Stimulated activated CD8-positive, alpha-beta memory T cell treated with anti-CD3 and anti-CD28 coated beads, Interleukin-4, amount 100 ng/mL, for 1 hour (primary cell): ENCODE results near the gene MAGI2.
"Not testable (repeated sequence)": the region's sequence is repeated elsewhere in the genome, so short reads cannot be mapped to it uniquely, and the experiment has no call there.

Source experiments
- DNase-seq, 2 donors: peaks; one replicate each; pipeline ENCODE4 v3.0.0-alpha.2; 2020; ENCODE audit warnings: low read depth in 2 of 2, low spot score in 1 of 2

The MAGI2 gene

DNA sequence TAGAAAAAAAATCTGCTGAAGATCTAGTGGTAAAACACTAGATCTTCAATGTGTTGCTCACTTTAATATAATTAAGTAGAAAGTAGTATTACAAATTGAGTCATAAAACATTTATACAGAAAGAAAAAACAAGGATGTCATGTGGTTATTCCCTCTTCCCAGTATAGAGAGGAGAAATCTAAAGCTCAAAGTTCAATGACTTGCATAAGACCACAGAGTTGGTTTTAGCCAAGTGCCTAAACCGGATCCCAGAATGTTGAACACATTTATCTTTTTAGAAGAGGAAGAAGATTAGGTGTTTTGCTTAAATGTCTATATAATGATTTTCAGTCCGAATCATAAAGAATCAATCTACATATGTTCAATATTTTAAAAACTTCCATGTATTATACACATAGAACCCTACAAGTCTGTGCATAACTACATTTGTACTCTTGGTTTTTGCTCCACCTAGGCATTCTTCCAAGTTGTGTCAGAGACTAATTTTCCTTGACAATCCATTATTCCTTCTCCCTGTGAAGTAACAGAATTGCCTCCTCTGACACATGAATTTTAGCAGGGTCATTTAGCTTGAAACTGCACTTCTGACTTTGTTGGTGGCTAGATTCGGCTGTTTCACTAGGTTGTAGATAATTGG lies 389.2 kb downstream of the MAGI2 start:
- DNase-seq: no peak

DNA sequence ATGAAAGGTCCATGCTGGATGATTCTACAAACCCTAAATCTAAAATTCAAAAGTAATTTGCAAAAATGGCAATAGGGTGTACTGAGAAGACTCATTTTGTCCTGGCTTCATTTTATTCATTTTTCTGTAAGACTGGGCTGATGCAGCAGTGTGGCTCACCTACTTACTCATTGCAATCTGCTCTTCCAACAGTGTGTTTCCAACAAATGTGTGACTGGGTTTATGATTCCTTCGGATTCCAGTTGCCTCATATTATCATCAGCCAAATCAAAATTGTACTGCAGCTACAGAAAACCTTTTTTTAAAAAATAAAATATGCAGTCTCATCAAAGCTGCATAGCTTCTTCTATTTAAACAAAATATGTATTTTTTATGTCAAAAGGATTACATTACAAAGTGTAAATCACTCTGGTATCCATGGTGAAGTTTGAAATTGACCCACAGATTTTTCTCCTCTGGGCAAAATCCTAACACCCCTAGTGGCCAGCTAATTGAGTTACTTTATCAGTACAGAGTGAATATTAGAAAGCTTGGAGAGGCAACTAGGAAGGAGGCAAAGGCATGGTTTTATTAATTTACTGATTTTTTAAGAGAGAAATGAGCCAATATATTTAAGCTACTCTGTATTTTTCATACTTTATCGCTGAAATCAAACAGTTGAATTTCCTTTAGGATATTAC lies 390.3 kb downstream of the MAGI2 start:
- no peak for DNase-seq

DNA sequence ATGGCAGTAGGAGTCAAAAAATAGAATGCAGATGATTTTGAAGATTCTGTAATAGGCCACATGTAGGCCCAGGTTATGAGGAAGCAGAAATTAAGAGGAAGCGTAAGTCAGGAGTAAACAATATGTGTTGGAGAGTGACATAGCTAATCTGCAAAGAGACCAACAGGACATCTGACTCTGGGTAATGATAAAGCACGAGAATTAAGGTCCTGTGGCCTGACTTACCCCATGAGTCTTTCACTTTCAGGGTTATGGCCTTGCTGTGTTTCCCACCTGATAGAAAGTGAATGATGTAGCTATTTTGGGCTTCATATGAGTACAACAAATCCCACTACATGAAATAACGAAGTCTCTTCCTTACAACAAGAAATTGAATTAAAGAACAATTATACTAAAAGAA lies 393.0 kb downstream of the MAGI2 start:
- no peak for DNase-seq

DNA sequence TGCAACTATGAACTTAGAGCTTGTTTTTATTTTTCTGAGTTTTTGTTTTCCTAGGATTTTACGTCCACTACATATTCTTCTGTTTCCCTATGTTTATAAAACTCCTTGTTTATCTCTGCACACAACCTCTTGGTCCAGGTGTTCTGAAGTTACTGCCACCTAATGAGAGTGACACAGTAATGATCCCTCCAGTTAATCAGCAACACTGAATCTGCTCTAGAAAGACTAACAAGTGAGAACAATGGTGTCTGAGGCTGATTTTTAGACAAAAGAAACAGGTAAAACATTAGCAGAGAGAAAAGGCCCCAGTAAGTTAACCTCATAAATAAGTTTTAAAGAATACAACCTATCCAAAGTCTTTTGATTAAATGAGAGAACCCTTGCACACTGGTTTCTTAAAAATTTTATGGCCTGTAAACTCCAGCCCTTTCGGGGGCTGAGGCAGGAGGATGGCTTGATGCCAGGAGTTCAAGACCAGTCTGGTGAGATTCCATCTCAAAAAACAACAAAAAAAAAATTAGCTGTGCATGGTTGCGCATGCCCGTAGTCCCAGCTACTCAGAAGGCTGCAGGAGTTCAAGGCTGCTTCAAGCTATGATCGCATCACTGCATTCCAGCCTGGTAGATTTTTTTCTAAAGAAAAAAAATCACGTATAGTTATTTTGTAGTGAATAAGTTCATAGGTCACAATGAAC lies 397.6 kb downstream of the MAGI2 start:
- no peak for DNase-seq

DNA sequence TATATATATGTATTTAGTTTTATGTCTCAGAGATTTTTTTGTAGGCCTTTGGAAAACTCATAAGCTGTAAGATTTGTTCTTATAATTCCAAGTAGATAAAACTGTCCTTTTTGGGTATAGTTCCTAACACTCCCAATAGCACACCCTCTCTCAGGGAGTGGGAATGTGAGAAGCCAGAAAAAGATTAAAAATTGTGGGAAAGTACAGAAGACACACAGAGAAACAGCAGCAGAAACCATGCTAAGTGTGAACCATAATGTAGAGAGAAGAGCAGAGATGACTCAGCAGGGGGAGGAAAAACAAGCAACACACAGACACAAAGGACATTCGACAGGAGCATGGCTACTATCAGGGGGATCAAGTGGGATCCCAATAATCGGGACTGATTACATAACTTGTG lies 401.6 kb downstream of the MAGI2 start:
- DNase-seq: no peak

DNA sequence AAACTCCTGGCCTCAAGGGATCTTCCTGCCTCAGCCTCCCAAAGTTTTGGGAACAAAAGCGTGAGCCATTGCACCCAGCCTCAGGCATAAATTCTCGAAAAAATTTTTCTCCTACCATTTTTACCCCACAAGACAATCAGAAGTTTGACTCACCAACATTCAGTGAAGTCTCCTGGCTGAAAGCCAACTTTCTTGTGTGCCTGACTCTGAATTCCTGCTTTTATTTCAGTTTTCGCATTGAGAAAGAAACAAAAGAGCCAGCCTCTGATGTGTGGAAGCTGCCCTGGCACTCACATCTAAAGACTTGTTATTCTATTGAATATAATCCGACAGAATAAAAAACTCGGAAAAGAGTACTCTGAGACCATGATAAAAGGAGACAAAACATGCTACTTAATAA lies 402.9 kb downstream of the MAGI2 start:
- no peak for DNase-seq

DNA sequence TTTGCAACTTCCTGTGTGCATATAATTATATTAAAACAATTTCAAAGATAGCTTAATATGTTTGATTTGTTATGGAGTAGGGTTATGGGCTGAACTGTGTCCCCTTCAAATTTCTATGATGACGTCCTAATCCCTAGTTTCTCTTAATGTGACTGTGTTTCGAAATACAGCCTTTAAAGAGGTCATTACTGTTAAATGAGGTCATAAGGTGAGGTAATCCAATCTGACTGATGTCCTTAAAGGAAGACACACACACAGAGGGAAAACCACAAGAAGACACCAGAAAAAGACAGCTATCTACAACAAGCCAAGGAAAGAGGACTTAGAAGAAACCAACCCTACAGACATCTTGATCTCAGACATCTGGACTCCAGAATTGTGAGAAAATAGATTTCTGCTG lies 407.4 kb downstream of the MAGI2 start:
- DNase-seq: no peak

DNA sequence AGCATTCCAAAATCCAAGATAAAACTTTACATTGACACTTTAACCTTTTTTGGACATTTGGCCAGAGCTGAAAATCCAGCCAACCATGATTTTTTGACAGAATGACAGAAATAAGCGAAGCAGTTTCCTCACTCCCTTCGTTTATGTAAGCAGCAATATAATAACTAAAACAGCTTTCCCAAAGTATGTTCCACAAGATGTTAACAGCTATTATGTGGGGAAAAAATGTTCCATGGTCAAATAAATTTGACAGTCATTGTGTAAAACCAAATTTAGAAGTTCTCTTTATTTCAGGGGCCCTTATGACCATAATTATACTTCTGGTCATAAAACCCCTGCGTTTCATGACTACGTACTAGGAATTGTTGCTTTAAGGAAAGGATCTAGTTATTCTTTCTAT lies 416.5 kb downstream of the MAGI2 start:
- DNase-seq: no peak

DNA sequence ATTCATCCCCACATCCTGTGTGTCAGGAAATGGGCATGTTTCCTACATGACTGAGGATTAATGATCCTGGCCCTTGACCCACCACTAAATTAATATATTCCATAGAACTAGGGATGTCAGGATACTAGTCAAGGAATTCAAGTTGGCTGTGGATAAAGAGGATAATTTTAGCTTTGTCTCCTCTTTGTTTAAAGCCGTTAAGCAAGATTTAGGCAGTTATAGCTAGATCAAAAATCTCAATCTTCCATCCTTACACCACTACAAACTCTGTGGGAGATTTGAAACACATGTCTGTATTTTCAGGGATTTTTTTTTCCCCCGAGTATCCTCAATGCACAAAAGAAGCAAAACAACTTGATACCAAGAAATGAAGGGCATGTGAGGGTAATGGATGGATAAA lies 417.1 kb downstream of the MAGI2 start:
- DNase-seq: no peak

DNA sequence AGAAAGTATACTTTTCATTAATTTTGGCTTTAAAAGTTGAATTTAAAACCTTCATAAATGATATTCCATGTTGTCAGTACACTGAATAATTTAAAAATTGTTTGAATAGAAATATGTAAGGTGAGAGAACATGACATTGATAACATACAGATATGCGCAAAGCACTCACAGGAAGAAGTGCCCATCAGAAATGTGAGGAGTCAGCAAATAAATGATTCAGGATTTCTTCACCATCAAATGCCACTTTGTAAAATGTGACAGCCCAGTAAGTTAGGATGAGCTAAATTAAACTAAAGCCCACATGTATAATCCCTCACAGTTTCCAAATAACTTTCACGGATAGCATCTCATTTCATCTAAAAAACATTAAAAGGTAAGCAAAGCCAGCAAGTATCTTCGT lies 417.6 kb downstream of the MAGI2 start:
- DNase-seq: no peak

DNA sequence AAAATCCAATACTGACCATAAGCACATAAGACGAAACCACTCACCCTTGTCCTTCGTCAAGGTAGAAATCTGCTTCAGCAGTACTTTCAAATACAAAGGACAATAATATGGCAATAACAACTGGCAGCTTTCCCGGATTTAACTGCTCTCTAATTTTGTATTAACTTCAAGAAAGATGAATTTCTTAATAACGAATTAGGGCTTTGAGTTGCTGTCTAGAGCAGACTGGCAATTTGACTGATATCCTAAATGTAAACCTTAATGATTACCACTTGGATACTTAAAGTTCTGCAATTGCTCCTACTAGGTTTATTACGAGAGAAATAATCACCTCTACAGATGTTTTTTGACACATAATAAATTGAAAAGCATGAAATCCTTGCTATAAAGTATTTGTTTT lies 418.7 kb downstream of the MAGI2 start:
- DNase-seq: no peak

DNA sequence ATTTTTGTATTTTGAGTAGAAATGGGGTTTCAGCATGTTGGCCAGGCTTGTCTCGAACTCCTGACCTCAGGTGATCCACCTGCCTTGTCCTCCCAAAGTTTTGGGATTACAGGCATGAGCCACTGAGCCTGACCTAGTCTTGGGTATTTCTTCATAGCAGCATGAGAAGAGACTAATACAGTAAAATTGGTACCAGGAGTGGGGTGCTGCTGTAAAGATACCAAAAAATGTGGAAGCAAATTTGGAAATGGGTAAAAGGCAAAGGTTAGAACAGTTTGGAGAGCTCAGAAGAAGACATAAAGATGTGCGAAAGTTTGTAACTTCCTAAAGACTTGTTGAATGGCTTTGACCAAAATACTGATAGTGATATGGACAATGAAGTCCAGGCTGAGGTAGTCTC lies 433.8 kb downstream of the MAGI2 start:
- DNase-seq: not testable (repeated sequence)

DNA sequence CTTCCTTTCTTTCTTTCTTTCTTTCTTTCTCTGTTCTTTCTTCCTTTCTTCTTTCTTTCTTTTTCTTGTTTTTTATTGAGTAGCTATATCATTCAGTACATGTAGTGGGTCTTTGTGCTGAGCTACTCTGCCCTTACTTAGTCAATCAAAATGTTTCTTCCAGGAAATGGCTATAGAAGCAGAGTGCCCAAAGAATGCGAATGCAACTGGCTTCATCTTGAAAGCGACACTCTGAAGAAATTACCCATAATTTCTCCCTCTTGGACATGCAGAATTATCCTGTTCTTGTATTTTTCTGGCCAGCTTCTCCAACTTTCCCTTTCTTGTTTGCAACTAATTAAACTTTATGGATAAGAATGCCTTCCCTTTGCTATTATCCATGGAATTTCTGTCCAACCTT lies 441.5 kb downstream of the MAGI2 start:
- DNase-seq: no peak

DNA sequence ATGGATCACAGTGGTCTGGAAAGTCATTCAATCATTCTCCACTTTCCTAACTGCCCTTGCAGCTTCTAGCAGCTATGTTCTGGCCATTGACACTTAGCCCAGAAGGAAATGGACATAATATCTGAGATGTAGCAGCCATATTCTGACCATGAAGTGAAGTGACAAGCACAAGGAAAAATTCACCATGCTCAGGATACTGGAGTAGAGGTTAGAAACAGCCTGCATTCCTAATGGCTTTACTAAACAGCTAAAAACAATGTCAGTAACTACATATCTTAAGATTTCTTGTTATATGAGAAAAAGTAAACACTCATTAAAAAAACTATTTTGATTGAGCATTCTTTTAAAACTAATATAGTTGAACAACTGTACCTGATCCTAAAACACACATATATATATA lies 443.8 kb downstream of the MAGI2 start:
- no peak for DNase-seq

DNA sequence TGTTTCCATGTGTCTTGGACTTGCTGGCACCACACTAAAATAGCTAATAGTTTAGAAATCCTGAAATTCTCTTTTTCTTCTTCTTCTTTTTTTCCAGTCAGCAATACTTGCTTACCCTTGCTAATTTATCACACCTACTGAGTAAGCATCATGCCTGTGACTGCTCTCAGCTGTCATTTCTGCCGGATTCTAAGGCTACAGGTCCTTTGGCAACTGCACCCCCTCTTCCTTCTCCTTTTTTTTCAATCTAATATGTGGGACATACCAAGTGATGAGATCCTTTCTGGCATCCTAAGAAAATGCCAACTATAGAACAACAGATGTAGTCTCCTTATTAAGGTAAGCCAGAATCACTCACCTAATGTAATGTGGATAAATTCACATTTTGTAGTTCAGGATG lies 444.7 kb downstream of the MAGI2 start:
- no peak for DNase-seq

DNA sequence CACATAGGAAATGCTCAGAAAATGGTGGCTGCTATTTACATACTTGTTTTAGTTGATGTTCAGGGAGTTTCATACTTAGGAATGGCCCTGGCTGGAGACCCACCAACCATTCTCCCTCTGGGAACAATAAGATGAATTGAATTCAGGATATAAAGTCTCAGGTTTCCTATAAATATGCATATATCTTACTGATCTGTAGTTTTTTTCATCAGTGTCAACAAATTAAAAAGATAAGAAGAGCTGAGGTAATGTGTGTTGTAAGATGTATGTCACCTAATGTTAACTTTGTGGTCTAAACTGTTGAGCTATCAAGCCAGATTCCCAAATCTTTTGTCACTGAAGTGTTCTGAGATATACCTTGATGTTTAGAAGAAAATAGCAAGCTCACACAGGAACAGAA lies 457.5 kb downstream of the MAGI2 start:
- no peak for DNase-seq

DNA sequence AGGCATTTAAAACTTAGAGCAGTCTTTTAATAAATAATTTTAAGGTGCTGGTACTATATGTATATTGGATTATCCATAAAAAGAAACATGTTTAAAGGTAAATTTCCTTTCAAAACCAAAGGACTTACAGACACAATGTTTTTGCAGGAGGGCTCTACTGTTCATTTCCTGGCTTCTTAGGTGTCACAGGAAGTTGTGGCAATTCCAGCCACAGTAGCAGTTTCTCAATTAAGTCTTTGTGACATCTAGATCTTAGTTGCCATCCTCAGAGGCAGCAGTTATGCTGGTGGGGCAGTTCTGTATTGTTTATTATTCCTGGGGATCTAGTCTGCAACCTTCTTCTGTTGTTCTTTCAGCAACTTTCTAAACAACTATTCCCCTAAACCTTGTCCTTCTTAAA lies 460.1 kb downstream of the MAGI2 start:
- DNase-seq: no peak

DNA sequence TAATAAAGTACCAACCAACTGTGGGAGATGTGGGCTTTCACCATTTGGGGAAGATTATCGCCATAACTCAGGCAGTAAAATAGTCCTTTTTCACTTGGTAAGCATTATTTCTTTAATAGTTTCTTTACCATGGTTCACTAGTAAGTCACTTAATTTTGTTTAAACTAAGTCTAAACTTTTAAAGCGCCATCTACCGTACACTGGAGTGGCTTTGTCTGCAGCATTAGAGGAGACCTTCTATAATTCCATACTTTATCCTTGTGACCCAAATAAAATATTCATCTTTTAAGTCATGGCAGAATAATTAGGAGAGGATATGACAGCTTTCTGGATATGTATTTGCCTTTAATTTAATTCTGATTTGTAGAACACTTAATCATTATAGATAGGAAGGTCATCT lies 468.0 kb downstream of the MAGI2 start:
- no peak for DNase-seq

DNA sequence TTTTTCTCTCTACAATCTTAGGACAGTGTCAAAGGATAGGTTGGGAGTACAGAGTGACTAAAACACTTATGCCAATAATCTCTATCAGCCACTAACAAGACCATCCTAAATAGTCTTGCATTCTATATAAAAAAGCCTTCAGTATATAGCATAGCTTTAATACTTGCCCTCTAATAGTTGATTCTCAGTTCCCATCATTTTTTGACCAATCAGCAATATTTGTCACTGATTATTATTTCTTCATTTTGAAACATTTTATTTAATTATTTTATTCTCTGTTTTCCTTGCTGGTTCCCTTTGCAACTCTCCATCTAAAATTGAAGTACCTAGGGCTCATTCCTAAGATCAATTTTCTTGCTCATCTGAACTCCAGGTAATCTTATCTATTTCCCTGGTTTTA lies 470.0 kb downstream of the MAGI2 start:
- no peak for DNase-seq

DNA sequence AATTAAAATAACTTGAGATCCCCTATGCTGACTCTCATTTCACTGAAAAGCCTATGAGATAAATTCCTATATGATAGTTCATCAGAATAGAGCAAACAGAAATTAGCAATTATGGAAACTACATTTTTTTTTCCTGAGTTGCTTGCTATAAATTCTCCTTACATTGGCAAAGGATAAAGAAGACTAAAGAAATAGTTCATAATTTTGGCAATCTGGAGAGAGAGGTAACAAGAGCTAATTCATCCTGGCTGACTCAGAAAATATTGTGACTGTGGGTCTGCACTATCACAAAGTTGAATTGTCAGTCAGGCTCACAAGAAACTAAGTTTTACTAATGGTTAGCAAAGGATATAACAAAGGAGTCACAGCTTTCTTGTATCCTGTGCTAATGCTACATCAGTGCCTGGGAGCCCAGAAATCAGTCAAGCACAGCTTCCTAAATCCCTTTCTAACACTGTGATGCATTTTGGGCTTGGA lies 483.0 kb downstream of the MAGI2 start:
- no peak for DNase-seq

DNA sequence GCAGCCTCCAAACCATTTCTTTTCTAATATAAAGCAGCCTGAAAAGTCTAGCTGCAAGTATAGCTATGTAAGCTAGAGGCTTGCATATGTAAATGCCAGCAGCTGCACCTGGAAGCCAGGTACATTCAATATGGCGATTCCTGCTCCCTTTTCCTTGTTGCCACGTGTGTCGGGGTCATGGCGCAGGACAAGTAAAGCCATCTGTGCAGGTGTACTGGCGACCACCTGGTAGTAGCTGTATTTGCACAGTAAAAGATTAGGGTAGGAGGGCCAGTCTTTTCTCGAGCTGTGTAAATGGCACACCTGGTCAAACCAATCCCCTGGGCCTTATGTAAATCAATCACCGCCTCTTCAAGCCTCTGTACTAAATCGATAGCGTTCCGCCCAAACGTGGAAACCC lies 484.5 kb downstream of the MAGI2 start:
- no peak for DNase-seq

DNA sequence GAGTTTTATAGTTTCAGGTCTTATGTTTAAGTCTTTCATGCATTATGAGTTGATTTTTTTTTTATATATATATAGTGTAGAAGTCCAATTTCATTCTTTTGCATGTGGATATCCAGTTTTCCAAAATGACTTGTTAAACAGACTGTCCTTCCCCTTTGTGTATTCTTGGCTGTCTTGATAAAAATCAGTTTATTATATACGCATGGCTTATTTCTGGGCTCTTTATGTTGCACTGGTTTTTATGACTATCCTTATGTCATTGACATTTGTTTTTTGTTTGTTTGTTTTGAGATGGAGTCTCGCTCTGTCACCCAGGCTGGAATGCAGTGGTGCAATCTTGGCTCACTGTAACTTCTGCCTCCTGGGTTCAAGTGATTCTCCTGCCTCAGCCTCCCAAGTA lies 485.9 kb downstream of the MAGI2 start:
- not testable (repeated sequence) for DNase-seq

DNA sequence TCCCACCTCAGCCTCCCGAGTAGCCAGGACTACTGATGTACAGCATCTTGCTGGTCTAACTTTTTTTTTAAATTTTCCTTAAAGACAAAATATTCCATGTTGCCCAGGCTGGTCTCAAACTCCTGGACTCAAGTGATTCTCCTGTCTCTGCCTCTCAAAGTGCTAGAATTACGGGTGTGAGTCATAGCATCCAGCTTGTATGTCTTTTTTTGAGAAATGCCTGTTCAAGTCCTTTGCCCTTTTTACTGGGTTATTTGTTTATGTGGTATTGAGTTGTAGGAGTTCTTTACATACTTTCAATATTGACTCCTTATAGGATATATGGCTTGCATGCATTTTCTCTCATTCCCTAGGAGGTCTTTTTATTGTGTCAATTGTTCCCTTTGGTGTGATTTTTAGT lies 486.4 kb downstream of the MAGI2 start:
- DNase-seq: no peak
